ENCODE data around the gene CTBP2. TPM values are rescaled to one million over a fixed set of nuclear protein-coding genes. Genes with fewer than 3 reads are reported as not detected.
"Not testable (repeated sequence)": the region's sequence is repeated elsewhere in the genome, so short reads cannot be mapped to it uniquely, and the experiment has no call there.

Gene CTBP2
- total RNA-seq, 3 donors from 2014 or later (not counting 1 experiment from before 2014, with no cell fraction given) = 120 to 179 (median 124) TPM

GRCh38 chr10:125151553-125152449 lies 8.6 kb downstream of the CTBP2 start:
- H3K4me3 Mint-ChIP-seq = peak overlapping the region; percentile 82
- H3K27ac Mint-ChIP-seq = peak overlapping the region; percentile 97 to 98
- Histone ChIP-seq H3K4me3 (ENCODE audit: low read length) (peak overlapping the region; percentile 20), H3K36me3 (ENCODE audit: control insufficient read depth, insufficient read depth, low read length) (peaks cover 2% of the 10 kb centered on the region), H3K9me3 (ENCODE audit: control insufficient read depth, insufficient read depth, low read length) (no peaks in the 10 kb centered on the region), H3K27ac (ENCODE audit: low read length) (peak overlapping the region; percentile 56), H3K27me3 (ENCODE audit: control insufficient read depth, insufficient read depth, low read length) (no peaks in the 10 kb centered on the region), H3K4me1 (ENCODE audit: control insufficient read depth, insufficient read depth, low read length) (peaks cover 81% of the 10 kb centered on the region)
- ATAC-seq (peak; percentile 63 to 82 (median 77)), DNase-seq (peak; percentile 23 to 76)
- no peaks in the 10 kb centered on the region for H3K27me3 Mint-ChIP-seq (ENCODE audit: low read depth in 2 of 2)
- peaks cover 92 to 93% of the 10 kb centered on the region in 2 donors for H3K4me1 Mint-ChIP-seq
- no peaks in the 10 kb centered on the region for H3K36me3 Mint-ChIP-seq
- WGBS (ENCODE audit: insufficient coverage) = 18% methylated on average over 81 of the region's 81 CpGs
- no peak for TF ChIP-seq CTCF (IDR thresholded peaks at IDR 0.05)
- intact Hi-C loops (cut with micrococcal nuclease) = loop anchor here (2.0 to 10.0 kb wide), 2 partner anchors 23 to 237 kb away; no protein-coding TSS in a partner anchor
- H3K9me3 Mint-ChIP-seq = no peaks in the 10 kb centered on the region

GRCh38 chr10:125151170-125151552 lies 9.2 kb downstream of the CTBP2 start:
- Histone ChIP-seq H3K27ac (ENCODE audit: low read length) (peak overlapping the region; percentile 40), H3K4me3 (ENCODE audit: low read length) (peak overlapping the region; percentile 13), H3K27me3 (ENCODE audit: control insufficient read depth, insufficient read depth, low read length) (no peaks in the 10 kb centered on the region), H3K36me3 (ENCODE audit: control insufficient read depth, insufficient read depth, low read length) (peaks cover 2% of the 10 kb centered on the region), H3K9me3 (ENCODE audit: control insufficient read depth, insufficient read depth, low read length) (no peaks in the 10 kb centered on the region), H3K4me1 (ENCODE audit: control insufficient read depth, insufficient read depth, low read length) (peaks cover 86% of the 10 kb centered on the region)
- intact Hi-C loops (cut with micrococcal nuclease) = loop anchor here (2.0 to 10.0 kb wide), 2 partner anchors 22 to 236 kb away; no protein-coding TSS in a partner anchor
- H3K4me1 Mint-ChIP-seq = peaks cover 91 to 92% of the 10 kb centered on the region in 2 donors
- TF ChIP-seq CTCF (IDR thresholded peaks at IDR 0.05) = no peak
- no peaks in the 10 kb centered on the region for H3K27me3 Mint-ChIP-seq (ENCODE audit: low read depth in 2 of 2)
- ATAC-seq = no peak
- WGBS (ENCODE audit: insufficient coverage) = 89% methylated on average over 24 of the region's 24 CpGs
- H3K36me3 Mint-ChIP-seq = no peaks in the 10 kb centered on the region
- peak overlapping the region; percentile 97 to 98 for H3K27ac Mint-ChIP-seq
- no peaks in the 10 kb centered on the region for H3K9me3 Mint-ChIP-seq
- H3K4me3 Mint-ChIP-seq = peak overlapping the region; percentile 82
- DNase-seq = no peak

- not testable (repeated sequence) for H3K36me3 Mint-ChIP-seq; H3K36me3 ChIP-seq (ENCODE audit: control insufficient read depth, insufficient read depth, low read length); H3K4me3 ChIP-seq (ENCODE audit: low read length); H3K9me3 ChIP-seq (ENCODE audit: control insufficient read depth, insufficient read depth, low read length); H3K27me3 ChIP-seq (ENCODE audit: control insufficient read depth, insufficient read depth, low read length); DNase-seq; H3K9me3 Mint-ChIP-seq; ATAC-seq; H3K27me3 Mint-ChIP-seq (ENCODE audit: low read depth in 2 of 2)
- intact Hi-C loops (cut with micrococcal nuclease) = loop anchor here (2.0 to 10.0 kb wide), 2 partner anchors 22 to 236 kb away; no protein-coding TSS in a partner anchor
- Histone ChIP-seq H3K27ac (ENCODE audit: low read length) (peak overlapping the region; percentile 87), H3K4me1 (ENCODE audit: control insufficient read depth, insufficient read depth, low read length) (peaks cover 92% of the 10 kb centered on the region)
- H3K27ac Mint-ChIP-seq = peak overlapping the region; percentile 97 to 98
- peaks cover 84 to 88% of the 10 kb centered on the region in 2 donors for H3K4me1 Mint-ChIP-seq
- WGBS (ENCODE audit: insufficient coverage) = 70% methylated on average over 16 of the region's 16 CpGs
- peak overlapping the region; percentile 88 for H3K4me3 Mint-ChIP-seq
Observed at GRCh38 chr10:125150376-125151083, 9.8 kb downstream of the CTBP2 start.

GRCh38 chr10:125149680-125150047 lies 10.7 kb downstream of the CTBP2 start:
- TF ChIP-seq CTCF (IDR thresholded peaks at IDR 0.05) = no peak
- Histone ChIP-seq H3K9me3 (ENCODE audit: control insufficient read depth, insufficient read depth, low read length) (no peaks in the 10 kb centered on the region), H3K4me3 (ENCODE audit: low read length) (no peak overlapping the region), H3K36me3 (ENCODE audit: control insufficient read depth, insufficient read depth, low read length) (peaks cover 2% of the 10 kb centered on the region), H3K27ac (ENCODE audit: low read length) (peak overlapping the region; percentile 87), H3K4me1 (ENCODE audit: control insufficient read depth, insufficient read depth, low read length) (peaks cover 97% of the 10 kb centered on the region), H3K27me3 (ENCODE audit: control insufficient read depth, insufficient read depth, low read length) (no peaks in the 10 kb centered on the region)
- Mint-ChIP-seq H3K27me3 (ENCODE audit: low read depth in 2 of 2) (no peaks in the 10 kb centered on the region), H3K27ac (peak overlapping the region; percentile 97 to 98), H3K4me3 (peak overlapping the region; percentile 88), H3K4me1 (peaks cover 82 to 88% of the 10 kb centered on the region in 2 donors), H3K36me3 (no peaks in the 10 kb centered on the region), H3K9me3 (no peaks in the 10 kb centered on the region)
- intact Hi-C loops (cut with micrococcal nuclease) = loop anchor here (2.0 to 10.0 kb wide), 2 partner anchors 21 to 235 kb away; no protein-coding TSS in a partner anchor
- ATAC-seq (no peak), DNase-seq (no peak)
- WGBS (ENCODE audit: insufficient coverage) = 93% methylated on average over 7 of the region's 7 CpGs

Measured in natural killer cell (primary cell).